HG03442 (cell line): Measurements from ENCODE around the gene FAXC.
"Not testable (repeated sequence)": the region's sequence is repeated elsewhere in the genome, so short reads cannot be mapped to it uniquely, and the experiment has no call there.

Experiments
- ATAC-seq: cut with Tn5 transposase; IDR thresholded peaks from one replicate; pipeline ENCODE4 v1.9.1; 2021; ENCODE audit warnings: mild to moderate bottlenecking, moderate library complexity; ENCODE audit not compliant: unreplicated experiment

Gene FAXC

DNA sequence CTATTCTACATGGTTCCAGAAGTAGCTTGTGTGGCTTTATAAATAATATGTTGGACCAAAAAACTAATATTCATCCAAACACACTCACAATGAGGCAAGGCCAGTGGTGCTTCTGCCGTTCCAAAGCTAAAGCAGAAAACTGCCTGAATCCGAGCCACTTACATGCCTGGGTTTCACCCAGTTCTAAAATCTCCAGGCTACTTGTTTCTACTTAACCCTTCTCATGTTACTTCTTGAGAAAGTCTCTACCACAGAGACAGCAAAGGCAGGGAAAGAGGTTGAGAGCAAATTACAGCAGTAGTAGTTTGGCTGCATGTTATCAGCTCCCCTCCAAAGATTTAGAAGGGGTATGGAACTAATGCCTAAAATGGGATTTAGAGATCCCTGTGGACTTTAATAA is 62.0 kb downstream of the FAXC start:
- no peak for ATAC-seq

DNA sequence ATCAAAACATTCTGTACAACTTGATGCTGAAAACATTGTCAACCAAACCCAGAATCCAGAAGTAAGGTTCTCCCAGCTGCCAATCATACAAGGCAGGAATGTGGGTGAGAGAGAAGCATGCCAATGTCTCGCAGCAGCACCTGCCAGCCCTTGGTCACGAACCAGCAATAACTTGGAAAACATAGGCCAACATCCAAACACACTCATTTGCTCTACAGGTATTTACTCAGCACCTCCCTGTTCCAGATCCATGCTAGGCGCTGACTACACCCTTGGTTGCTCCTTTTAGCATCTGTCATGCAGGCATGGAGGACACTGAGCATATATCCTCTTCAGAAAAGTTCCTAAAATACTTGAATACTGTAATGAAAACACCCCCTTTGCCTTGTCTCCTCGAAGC is 63.6 kb downstream of the FAXC start:
- ATAC-seq, result no peak

DNA sequence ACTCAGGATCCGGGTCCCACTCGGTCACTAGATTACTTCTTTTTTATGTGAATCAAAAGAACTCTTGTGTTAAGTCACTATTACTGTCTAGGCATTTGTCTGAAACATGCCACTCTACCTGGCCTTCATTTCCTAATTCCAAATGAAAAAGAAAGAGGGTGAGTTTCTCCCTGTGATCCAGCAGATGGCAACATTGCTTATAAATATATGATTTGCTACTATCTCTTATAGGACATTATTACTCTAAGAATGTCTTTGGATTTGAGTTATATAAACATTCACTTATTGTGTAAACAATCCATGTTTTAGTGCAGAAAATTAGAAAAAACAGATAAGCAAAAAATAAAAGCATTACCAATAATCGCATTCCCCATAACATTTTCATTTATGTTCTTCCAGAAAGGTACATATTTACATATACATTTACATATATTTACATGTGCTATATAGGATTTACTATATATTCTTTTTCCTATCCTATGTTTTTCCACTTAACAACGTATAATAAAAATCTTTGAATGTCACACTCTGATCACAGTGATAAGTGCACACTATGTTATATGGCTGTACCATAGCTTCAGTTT is 66.9 kb downstream of the FAXC start:
- ATAC-seq, result no peak

DNA sequence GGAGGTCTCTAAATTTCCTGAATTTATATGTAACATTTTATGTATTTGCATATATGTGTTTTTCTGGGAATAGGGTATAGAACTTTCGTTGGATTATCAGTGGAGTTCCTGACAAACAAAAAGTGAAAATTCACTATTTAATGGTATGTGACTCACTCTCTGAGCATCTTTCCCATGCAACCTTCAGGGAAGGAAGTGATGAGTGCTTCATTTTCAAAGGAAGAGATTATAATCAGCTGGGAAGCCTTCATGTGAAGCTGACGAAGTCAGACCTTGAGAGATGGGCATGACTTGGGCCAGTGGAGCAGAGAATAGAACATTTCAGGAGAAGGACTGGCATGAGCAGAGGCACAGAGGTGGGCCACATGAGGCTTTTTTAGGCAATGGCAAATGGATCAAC is 72.7 kb downstream of the FAXC start:
- no peak for ATAC-seq

DNA sequence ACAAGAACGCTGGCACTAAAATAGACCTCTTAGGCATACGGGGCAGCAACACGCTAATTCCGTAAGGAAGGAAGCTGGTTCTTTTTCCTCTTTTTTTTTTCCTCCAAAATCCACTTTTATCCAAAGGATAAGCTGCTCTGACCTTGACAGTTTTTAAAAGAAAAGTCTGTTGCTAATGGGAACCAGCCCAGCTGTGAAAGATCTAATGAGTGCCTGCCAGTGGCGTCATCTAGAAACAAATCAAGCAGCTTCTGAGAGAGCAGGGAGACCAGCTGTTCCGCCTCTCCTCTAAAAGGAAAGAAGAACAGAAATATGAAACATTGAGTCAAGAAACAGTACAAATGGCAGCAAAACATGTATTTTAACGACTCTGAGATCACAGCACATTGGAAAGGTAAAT is 78.6 kb downstream of the FAXC start:
- no peak for ATAC-seq

DNA sequence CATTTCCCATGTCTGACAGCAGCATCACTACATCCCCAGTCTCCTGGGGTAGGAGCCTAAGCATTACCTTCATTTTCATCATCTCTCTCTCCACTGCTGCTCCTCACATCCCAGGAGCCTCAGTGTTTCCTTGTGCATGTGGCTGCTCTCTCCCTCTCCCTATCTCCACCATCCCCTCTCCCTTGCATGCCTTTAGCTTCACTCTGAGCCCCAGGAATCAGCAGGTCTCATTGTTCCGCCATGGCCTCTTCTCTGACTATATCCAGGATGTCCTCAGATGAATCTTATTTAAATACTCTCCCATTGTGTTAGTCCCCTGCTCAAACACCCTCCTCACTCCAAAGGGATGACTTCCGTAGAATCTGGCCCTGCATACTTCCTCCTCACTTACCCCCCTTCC is 79.4 kb downstream of the FAXC start:
- ATAC-seq, result no peak

DNA sequence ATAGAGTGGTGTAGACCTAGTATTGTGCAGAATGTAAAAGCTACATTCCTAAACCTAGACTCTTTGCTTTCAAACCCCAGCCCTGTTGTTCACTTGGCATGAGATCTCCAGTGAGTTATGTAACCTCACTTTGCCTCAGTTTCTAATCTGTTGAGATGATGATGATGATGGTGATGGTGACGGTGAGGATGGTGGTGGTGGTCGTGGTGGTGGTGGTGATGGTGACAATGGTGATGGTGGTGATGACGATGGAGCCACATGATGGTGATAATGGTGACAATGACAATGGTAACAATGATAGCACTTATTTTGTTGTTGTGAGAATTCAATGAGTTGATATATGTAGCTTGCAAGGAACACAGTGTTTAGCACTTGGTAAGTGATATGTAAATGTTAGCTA is 80.3 kb downstream of the FAXC start:
- no peak for ATAC-seq

DNA sequence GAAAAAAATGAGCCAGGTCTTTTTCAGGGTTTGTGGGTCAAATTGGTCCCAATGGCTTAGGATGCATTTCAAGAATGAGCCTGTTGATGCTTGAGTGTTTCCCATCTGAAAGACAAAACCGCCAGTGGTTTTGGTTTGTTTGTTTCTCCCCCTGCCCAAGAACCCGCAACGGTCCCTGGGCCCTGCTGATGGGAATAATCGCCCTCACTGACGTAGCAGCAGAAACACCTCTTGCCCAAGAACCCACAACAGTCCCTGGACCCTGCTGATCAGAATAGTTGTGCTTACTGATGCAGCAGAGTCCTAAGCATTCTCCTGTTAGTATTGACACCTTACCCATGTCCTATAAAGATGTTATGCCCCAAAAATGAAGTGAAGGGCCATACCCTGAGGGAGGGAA is 82.5 kb downstream of the FAXC start:
- not testable (repeated sequence) for ATAC-seq

DNA sequence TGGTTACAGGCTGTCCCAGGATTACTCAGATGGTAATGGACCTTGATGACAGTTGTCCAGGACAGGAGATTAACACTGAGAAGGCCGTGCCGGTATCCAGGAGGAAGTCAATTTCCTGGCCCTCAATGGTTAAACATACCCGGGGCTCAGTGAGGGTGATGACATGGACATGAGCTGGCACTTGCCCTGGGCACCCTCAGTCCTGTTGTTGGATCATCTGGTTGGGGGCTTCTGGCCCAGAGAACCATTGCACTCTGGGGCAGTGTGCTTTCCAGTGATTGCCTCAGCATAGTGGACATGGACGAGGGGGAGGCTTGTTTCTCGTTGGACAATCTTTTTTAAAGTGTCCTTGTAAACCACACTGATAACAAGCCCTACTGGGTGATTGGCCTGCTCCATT is 84.0 kb downstream of the FAXC start:
- ATAC-seq, result not testable (repeated sequence)

DNA sequence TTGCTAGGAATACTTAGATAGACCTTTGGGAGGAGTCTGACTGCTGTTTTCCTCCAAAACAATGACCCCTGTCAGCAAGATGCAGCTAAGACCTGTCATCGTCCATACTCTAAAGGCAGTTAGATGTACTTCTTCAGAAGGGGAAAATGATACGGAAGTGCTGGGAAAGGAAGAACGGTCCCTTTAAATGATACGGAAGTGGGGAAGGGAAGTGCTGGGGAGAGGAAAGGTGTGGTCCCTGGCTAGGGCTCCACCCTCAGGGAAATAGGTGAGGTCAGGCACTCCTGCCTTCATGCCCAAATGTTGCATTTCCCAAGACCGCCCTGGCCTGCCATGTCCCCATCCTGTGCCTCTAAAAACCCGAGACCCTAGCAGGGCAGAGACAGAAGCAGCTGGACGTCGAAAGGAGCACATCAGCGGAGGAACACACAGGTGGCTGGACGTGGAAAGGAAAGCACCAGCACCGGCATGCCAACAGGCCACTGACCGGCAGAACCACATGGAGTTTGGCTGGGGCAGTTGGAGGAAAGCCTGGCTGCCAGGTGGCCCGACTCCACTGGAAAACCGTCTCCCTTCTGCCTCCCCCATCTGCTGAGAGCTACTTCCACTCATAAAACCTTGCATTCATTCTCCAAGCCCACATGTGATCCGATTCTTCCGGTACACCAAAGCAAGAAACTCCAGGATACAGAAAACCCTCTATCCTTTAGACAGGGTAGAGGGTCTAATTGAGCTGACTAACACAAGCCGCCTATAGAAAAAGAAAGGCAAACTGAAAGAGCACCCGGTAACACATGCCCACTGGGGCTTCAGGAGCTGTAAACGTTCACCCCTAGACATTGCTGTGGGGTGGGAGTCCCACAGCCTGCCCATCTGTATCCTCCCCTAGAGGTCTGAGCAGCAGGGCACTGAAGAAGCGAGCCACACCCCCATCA is 94.6 kb downstream of the FAXC start:
- no peak for ATAC-seq

DNA sequence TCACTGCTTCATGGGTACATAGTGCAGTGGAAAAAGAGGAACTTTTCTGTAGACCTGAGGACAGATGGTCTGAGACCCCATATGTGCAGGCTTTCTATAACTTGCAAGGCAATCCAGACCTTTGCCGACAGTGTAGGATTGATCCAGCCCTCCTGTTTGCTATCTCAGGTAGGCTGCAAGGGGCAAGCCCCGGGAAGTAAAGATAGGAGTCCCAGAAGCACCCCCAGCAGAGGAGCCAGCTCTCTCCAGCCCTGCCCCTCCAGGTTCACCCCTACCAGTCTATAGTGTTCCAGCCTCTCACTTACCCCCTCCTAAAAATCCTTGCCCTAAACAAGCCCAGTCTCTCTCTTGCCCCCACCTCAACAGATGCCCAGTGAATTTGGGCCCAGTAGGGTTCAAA is 96.2 kb downstream of the FAXC start:
- ATAC-seq, result no peak

DNA sequence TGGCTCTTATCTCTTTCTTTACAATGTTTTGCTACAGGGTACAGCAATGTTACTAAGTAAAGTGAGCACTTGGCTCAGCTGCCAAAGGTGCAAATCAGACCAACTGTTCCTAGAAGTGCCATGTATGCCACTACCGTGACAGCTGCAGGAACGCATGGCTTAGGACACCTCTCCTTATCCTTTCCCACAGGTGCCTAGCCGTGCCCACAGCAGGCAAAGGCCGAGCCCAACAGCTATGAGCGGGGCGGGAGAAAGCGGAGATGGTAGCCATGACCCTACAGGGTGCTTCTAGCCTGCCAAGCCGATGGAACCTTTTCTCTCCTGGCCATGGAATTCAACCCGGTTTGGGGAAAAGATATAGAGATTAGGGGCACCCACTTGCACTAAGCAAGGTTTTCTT is 97.1 kb downstream of the FAXC start:
- no peak for ATAC-seq

DNA sequence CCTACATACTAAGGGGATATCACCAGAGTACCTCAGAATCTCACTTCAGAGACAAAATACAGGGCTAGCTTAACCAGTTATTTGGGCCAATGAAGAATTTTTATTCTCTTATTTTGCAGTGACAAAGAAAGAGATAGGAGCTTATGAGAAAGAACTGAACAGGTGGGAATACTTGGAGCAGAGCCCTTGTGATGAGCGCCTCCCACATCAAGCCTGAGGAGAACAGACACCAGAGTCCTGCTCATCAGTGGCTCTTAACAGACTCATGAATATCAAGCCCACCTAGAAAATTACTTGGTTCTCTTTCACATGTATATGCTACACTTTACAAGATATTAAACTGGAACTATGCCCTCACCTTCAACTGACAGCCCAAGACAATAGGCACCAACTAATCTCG is 99.0 kb downstream of the FAXC start:
- ATAC-seq, result no peak

DNA sequence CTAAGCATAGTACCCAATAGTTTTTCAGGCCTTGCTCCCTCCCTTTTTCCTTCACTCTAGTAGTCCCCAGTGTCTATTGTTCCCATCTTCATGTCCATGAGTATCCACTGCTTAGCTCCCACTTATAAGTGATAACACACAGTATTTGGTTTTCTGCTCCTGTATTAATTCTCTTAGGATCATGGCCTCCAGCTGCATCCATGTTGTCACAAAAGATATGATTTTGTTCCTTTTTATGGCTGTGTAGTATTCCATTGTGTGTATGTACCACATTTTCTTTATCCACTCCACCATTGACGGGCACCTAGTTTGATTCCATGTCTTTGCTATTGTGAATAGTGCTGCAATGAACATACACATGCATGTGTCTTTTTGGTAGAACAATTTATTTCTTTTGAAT is 102.9 kb downstream of the FAXC start:
- no peak for ATAC-seq

DNA sequence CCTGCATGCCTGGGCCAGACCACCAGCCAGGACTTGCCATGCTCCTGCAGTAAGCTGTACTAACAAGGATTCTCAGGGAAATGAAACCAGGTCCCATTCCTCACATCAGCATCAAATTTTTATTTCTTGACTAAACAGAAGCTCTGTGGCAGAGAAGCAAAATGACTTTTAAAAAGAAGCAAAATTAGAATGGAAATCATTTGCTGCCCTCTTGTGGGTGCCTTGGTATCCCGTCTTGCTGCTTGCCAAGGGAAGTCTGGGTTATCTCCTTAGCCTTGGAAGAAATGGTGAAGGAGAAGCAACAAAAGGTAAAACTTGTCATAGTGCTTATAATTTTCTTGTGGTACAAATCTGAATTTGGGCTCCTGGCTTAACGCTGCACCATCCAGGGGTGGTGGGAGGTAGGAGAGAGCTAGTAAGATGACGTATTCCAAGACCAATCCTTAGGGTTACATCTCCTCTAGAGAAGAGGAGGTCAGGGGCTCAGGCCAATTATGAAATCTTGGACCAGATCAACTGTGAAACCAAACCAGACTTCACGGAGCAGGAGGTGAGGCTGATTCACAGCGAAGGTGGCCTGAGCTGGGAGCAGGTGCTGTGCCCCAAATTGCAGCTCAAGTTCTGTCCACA is 107.5 kb downstream of the FAXC start:
- no peak for ATAC-seq

DNA sequence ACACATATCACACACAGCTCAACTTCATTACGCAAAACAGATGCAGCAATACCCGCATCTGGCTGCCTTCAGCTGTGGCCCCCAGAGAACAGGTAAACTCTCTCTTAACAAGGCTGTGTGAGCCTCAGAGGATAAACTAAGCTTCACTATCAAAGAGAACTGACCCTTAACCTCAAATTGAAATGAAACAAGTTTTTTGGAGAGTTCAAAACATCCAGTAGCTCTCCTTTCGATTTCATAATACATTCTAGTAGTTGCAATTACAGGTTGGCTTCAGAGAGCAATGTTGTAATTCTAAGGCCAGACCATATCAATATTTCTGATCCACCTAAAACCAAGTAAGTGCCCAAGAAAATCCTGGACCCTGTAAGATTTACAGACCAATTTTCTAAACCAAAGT is 113.5 kb downstream of the FAXC start:
- no peak for ATAC-seq

DNA sequence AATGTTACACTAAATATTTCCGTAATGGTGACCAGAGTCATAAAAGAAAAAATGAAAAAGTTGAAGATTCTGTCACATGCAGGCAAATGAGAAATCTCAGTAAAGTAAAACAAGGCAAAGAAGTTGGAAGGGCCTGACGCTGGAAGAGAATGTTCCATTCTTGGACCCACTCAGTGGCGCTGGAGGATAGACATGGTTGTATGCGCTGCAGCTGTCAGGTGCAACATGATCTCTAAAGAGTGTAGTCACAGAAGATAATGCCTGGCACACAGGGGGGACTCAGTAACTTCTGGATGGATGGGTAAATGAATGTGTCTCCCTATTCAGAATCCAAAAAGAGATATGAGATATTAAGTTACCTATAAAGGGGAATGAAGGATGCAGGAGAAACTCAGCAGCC is 116.3 kb downstream of the FAXC start:
- no peak for ATAC-seq

DNA sequence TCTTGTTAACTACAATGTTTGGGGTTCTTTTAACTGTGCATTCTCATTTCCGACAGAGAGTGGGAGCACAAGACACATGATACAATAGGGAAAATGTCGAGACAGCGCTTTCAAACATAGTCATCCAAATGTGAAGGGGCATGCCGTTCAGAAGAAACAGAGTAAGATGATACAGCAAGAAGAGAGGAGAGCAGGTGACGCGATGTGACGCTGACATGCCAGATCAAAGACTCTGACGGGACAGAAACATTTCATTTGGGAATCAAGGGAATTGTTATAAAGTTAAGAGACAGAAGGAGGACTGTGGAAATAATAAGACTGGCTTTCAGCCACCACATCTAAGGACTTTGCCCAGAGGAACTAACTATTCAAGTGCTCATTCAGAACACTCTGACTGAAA is 117.4 kb downstream of the FAXC start:
- no peak for ATAC-seq

DNA sequence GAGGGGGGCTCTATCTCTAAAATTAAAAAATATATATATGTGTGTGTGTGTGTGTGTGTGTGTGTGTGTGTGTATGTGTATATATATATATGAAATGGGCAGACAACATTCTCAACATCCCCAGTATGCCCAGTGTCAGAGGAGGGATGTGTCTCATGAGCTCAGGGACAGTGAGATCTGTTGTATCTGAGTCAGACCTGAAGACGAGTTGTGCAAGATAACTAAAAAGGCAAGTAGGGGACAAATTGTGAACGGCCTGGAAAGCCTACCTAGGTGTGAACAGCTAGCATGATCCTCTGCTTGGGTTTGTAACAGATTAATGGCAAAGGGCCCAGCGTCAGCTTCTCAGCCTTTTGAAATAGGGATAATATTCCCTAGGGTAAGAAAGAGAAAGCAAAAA is 124.3 kb downstream of the FAXC start:
- ATAC-seq, result no peak
